Hepatocyte (in vitro differentiated cells): ENCODE data around the gene MAOB.

Experiments used
- EZH2 ChIP-seq: fragments of 200-600 bp; sonication (generic); IDR thresholded peaks from 2 replicates; pipeline ENCODE4 v1.6.1; 2016; ENCODE audit warnings: antibody characterized with exemption, mild to moderate bottlenecking, borderline replicate concordance
- EZH2phosphoT487 ChIP-seq: fragments of 200-600 bp; sonication (generic); IDR thresholded peaks from one replicate; pipeline ENCODE4 v1.6.1; 2018; ENCODE audit warnings: antibody characterized with exemption, mild to moderate bottlenecking, low read depth, moderate library complexity; ENCODE audit not compliant: unreplicated experiment, severe bottlenecking
- TF ChIP-seq, protein P1 (sequence below): fragments of 200-600 bp; sonication (generic); IDR thresholded peaks from 2 replicates; pipeline ENCODE4 v1.5.1; 2016; ENCODE audit warnings: antibody characterized with exemption, mild to moderate bottlenecking; ENCODE audit not compliant: poor library complexity

DNA sequence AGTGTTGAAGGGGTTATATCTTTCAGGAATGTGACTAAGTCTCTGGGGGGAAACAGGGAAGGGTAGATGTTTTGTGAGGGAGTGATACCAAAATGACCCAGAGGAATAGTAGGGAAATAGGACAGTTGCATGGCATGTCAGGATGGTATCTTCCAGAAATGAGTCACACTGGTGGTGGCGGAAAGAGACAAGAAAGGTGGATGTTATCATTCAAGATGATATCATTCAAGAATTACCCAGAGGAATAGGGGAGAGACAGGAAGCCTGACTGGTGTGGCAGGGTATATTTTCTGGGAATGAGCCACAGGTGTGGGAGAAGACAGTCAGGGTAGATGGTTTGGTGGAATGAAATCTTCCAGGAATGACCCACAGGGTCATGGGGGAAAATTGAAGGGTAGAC is 165.1 kb downstream of the MAOB start:
- TF ChIP-seq, protein P1, sequence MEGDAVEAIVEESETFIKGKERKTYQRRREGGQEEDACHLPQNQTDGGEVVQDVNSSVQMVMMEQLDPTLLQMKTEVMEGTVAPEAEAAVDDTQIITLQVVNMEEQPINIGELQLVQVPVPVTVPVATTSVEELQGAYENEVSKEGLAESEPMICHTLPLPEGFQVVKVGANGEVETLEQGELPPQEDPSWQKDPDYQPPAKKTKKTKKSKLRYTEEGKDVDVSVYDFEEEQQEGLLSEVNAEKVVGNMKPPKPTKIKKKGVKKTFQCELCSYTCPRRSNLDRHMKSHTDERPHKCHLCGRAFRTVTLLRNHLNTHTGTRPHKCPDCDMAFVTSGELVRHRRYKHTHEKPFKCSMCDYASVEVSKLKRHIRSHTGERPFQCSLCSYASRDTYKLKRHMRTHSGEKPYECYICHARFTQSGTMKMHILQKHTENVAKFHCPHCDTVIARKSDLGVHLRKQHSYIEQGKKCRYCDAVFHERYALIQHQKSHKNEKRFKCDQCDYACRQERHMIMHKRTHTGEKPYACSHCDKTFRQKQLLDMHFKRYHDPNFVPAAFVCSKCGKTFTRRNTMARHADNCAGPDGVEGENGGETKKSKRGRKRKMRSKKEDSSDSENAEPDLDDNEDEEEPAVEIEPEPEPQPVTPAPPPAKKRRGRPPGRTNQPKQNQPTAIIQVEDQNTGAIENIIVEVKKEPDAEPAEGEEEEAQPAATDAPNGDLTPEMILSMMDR: no peak
- no peak for TF ChIP-seq EZH2
- no peak for TF ChIP-seq EZH2phosphoT487
